Measurements from ENCODE around the gene AKR1B15. TPM values are rescaled to one million over a fixed set of nuclear protein-coding genes. Genes with fewer than 3 reads are reported as not detected.

AKR1B15 gene
- total and polyA plus RNA-seq, 3 donors from 2014 or later: 0.80 to 2.1 (median 1.9) TPM

- no peak overlapping the region for H3K4me3 ChIP-seq
- peaks cover 14% of the 10 kb centered on the region for H3K4me1 ChIP-seq
- H3K36me3 ChIP-seq (ENCODE audit: low read depth, missing control alignments): no peaks in the 10 kb centered on the region
- TF ChIP-seq CTCF (IDR thresholded peaks at IDR 0.05) (no peak), POLR2A (IDR thresholded peaks at IDR 0.05) (no peak)
- intact Hi-C loops (cut with DNase I; ENCODE audit: low total_unique reads): no loop called here
- H3K27me3 ChIP-seq: no peaks in the 10 kb centered on the region
- H3K9me3 ChIP-seq: no peaks in the 10 kb centered on the region
- 84 to 92% methylated on average over 5 of the region's 5 CpGs for WGBS, 2 donors
- no peak for DNase-seq
- H3K27ac ChIP-seq: no peak overlapping the region
Observed at GRCh38 chr7:134530460-134530859, 18.4 kb upstream of the AKR1B15 start.

- no peaks in the 10 kb centered on the region for H3K9me3 ChIP-seq
- no peaks in the 10 kb centered on the region for H3K27me3 ChIP-seq
- peak overlapping the region in 1 of 2 donors; percentile 61 for H3K27ac ChIP-seq
- DNase-seq: no peak
- H3K36me3 ChIP-seq (ENCODE audit: low read depth, missing control alignments): no peaks in the 10 kb centered on the region
- WGBS, 2 donors: 70 to 75% methylated on average over 3 of the region's 3 CpGs
- no peak for TF ChIP-seq CTCF (IDR thresholded peaks at IDR 0.05)
- no peak overlapping the region for H3K4me3 ChIP-seq
- intact Hi-C loops (cut with DNase I; ENCODE audit: low total_unique reads): no loop called here
- H3K4me1 ChIP-seq: peaks cover 13% of the 10 kb centered on the region
Observed at GRCh38 chr7:134532180-134532953, 16.5 kb upstream of the AKR1B15 start.

GRCh38 chr7:134532954-134533218 is 16.0 kb upstream of the AKR1B15 start:
- Histone ChIP-seq H3K4me3 (no peak overlapping the region), H3K4me1 (peaks cover 8% of the 10 kb centered on the region), H3K27me3 (no peaks in the 10 kb centered on the region), H3K36me3 (ENCODE audit: low read depth, missing control alignments) (no peaks in the 10 kb centered on the region), H3K9me3 (no peaks in the 10 kb centered on the region), H3K27ac (peak overlapping the region in 1 of 2 donors; percentile 61)
- no peak for DNase-seq
- 58 to 66% methylated on average over 3 of the region's 3 CpGs for WGBS, 2 donors
- intact Hi-C loops (cut with DNase I; ENCODE audit: low total_unique reads): no loop called here
- TF ChIP-seq CTCF (IDR thresholded peaks at IDR 0.05) (no peak), POLR2A (IDR thresholded peaks at IDR 0.05) (no peak)

GRCh38 chr7:134533288-134533771 is 15.6 kb upstream of the AKR1B15 start:
- peaks cover 7% of the 10 kb centered on the region for H3K4me1 ChIP-seq
- 63 to 71% methylated on average over 1 of the region's 1 CpG for WGBS, 2 donors

More at GRCh38 chr7:134533288-134533771, 15.6 kb upstream of the AKR1B15 start:
- peak; percentile 42 for DNase-seq
- no peaks in the 10 kb centered on the region for H3K36me3 ChIP-seq (ENCODE audit: low read depth, missing control alignments)
- H3K4me3 ChIP-seq: no peak overlapping the region
- no peaks in the 10 kb centered on the region for H3K9me3 ChIP-seq
- no peaks in the 10 kb centered on the region for H3K27me3 ChIP-seq
- TF ChIP-seq POLR2A (IDR thresholded peaks at IDR 0.05): no peak
- TF ChIP-seq CTCF (IDR thresholded peaks at IDR 0.05): no peak
- intact Hi-C loops (cut with DNase I; ENCODE audit: low total_unique reads): no loop called here
- peak overlapping the region in 1 of 2 donors; percentile 61 for H3K27ac ChIP-seq

Measured in testis (tissue), 3 donors.